ENCODE results near the gene PSAPL1.
"Not testable (repeated sequence)": the region's sequence is repeated elsewhere in the genome, so short reads cannot be mapped to it uniquely, and the experiment has no call there.

The PSAPL1 gene

DNA sequence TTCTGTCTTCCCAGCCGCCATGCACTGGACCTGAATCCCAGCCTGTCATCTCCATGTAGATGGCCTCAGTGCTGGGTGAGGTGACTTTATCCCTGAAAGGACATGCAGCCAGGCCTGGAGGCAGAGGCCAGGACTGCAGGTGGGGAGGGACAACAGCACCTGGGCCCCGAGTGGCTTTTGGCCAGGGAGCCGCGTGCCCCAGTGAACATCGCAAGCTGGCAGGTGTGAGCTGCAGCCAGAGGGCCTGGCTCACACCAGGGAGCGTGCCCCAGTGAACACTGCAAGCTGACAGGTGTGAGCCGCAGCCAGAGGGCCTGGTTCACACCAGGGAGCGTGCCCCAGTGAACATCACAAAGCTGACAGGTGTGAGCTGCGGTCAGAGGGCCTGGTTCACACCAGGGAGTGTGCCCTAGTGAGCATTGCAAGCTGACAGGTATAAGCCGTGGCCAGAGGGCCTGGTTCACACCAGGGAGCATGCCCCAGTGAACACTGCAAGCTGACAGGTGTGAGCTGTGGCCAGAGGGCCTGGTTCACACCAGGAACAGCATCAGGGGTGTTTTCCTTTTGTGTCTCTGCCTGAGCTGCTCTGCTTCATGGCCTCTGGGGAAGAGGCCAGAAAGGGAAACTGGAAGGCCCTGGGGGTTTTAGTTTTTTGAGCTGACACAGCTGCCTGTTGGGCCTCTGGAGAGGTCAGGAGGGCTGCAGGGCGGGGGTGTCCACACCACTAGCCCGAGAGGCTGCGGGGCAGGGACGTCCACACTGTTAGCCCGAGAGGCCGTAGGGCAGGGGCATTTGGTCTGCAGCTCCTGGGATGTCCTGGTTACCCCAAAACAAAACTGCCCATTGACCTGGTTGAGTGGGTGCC is 22.7 kb upstream of the PSAPL1 start:
- TF ChIP-seq, protein P1, sequence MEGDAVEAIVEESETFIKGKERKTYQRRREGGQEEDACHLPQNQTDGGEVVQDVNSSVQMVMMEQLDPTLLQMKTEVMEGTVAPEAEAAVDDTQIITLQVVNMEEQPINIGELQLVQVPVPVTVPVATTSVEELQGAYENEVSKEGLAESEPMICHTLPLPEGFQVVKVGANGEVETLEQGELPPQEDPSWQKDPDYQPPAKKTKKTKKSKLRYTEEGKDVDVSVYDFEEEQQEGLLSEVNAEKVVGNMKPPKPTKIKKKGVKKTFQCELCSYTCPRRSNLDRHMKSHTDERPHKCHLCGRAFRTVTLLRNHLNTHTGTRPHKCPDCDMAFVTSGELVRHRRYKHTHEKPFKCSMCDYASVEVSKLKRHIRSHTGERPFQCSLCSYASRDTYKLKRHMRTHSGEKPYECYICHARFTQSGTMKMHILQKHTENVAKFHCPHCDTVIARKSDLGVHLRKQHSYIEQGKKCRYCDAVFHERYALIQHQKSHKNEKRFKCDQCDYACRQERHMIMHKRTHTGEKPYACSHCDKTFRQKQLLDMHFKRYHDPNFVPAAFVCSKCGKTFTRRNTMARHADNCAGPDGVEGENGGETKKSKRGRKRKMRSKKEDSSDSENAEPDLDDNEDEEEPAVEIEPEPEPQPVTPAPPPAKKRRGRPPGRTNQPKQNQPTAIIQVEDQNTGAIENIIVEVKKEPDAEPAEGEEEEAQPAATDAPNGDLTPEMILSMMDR (IDR thresholded peaks at IDR 0.05; ENCODE audit: extremely low read depth, insufficient read depth, missing control alignments) = no peak
- in situ Hi-C loops (cut with MboI; ENCODE audit: low pct_unique_long_range_greater_than_20kb, low sequenced_read_pairs, unreplicated experiment) = no loop called here
- no peak for DNase-seq (ENCODE audit: low spot score)

DNA sequence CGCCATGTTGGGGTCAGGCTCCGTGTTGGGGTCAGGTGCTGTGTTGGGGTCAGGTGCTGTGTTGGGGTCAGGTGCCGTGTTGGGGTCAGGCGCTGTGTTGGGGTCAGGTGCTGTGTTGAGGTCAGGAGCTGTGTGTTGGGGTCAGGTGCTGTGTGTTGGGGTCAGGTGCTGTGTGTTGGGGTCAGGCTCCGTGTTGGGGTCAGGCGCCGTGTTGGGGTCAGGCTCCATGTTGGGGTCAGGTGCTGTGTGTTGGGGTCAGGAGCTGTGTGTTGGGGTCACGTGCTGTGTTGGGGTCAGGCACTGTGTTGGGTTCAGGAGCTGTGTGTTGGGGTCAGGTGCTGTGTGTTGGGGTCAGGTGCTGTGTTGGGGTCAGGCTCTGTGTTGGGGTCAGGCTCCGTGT is 18.1 kb upstream of the PSAPL1 start:
- DNase-seq (ENCODE audit: low spot score); in situ Hi-C loops (cut with MboI; ENCODE audit: low pct_unique_long_range_greater_than_20kb, low sequenced_read_pairs, unreplicated experiment): not testable (repeated sequence)

DNA sequence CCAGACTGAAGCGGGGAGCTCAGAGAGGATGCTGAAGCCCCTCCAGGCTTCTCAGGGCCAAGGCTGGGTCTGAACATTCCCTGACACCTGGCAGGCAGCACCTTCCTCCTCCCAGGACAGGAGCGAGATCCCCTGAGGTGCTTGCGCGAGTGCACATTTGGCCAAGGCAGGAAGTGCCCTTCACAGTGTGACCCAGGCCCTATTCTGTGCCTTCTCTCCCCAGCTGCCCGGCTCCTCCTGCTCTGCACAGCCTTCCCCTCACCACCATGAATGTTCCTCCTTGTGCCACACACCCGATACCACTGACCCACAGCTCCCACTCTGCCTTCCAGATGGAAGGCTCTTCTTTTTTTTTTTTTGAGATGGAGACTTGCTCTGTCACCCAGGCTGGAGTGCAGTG is 17.1 kb upstream of the PSAPL1 start:
- in situ Hi-C loops (cut with MboI; ENCODE audit: low pct_unique_long_range_greater_than_20kb, low sequenced_read_pairs, unreplicated experiment) = no loop called here

DNA sequence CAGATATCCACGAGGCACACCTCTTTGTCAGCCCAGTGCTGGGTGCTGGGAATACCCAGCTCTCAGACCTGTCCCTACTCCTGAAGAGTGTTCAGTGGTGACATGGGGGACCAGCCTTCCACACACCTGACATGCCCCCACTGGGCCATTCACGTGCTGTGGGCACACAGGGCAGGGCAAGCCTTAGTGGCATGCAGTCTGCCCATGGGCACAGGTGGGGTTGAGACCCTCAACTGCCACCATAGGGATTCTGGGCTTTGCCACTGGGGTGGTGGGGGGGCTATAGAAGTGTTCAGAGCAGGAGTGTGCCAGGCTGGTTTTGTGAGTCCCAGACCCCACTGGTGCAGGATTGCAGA is 16.7 kb upstream of the PSAPL1 start:
- no peak for DNase-seq (ENCODE audit: low spot score)
- TF ChIP-seq, protein P1 (IDR thresholded peaks at IDR 0.05; ENCODE audit: extremely low read depth, insufficient read depth, missing control alignments) = no peak
- in situ Hi-C loops (cut with MboI; ENCODE audit: low pct_unique_long_range_greater_than_20kb, low sequenced_read_pairs, unreplicated experiment) = no loop called here

More for the DNA sequence above, 17.1 kb upstream of the PSAPL1 start:
- no peak for DNase-seq (ENCODE audit: low spot score)
- TF ChIP-seq, protein P1 (IDR thresholded peaks at IDR 0.05; ENCODE audit: extremely low read depth, insufficient read depth, missing control alignments) = no peak

DNA sequence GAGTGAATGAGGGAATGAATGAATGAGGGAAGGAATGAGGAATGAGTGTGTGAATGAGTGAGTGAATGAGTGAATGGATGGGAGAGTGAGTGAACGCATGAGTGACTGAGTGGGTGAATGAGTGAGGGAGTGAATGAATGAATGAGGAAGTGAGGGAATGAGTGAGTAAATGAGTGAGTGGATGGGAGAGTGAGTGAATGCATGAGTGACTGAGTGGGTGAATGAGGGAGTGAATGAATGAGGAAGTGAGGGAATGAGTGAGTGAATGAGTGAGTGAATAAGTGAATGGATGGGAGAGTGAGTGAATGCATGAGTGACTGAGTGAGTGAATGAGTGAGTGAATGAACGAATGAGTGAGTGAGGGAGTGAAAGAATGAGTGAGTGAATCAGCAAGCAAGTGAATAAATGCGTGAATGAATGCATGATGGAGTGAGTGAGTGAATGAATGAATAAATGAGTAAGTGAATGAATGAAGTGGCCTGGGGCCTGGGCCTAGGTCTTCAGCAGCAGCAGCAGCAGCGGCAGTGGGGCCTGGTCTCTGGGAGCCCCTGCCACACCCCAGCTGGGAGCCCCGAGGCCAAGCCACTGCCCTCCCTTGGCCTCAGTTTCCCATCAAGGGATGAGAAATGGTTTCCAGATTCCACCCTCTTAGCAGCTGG is 16.2 kb upstream of the PSAPL1 start:
- TF ChIP-seq, protein P1 (IDR thresholded peaks at IDR 0.05; ENCODE audit: extremely low read depth, insufficient read depth, missing control alignments) = no peak
- in situ Hi-C loops (cut with MboI; ENCODE audit: low pct_unique_long_range_greater_than_20kb, low sequenced_read_pairs, unreplicated experiment) = no loop called here
- no peak for DNase-seq (ENCODE audit: low spot score)

DNA sequence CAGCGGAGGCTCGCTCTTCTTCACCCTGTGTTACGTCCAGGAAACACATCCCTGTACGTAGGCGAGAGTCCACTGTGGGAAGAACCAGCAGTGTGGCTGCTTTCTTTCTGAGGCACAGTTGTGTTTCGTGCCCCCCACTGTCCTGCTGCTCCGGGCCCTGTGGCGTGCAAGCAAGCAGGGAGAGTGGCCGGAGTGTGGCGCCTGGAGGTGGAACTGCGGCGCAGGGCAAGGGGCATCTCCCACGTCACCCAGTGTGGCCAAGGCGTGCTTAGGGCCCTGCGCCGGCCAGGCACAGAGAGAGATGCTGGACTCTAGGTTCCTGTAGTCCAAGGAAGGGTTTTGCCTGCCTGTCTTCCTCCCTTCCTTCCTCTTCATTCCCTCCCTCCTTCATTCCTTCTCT is 13.3 kb upstream of the PSAPL1 start:
- in situ Hi-C loops (cut with MboI; ENCODE audit: low pct_unique_long_range_greater_than_20kb, low sequenced_read_pairs, unreplicated experiment) = no loop called here
- DNase-seq (ENCODE audit: low spot score) = no peak
- TF ChIP-seq, protein P1 (IDR thresholded peaks at IDR 0.05; ENCODE audit: extremely low read depth, insufficient read depth, missing control alignments) = no peak

DNA sequence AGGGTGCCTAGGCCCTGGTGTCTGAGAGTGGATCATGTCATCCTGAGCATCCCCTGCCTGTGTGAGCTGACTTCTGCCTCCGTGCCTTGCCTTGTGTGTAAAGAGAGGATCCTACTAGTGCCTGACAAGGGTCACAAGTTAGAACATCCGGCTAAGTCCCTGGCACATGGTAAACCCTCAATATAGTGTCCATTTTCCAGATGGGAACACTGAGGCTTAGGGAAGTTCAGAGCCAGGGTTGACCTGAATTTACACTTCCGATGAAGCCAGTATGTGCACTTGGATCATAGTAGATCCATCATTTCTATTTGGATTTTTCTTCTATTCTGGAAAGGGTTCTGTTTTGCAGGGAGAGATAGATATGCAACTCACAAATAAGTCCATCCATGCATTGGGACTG is 12.5 kb upstream of the PSAPL1 start:
- in situ Hi-C loops (cut with MboI; ENCODE audit: low pct_unique_long_range_greater_than_20kb, low sequenced_read_pairs, unreplicated experiment) = no loop called here
- no peak for DNase-seq (ENCODE audit: low spot score)
- TF ChIP-seq, protein P1 (IDR thresholded peaks at IDR 0.05; ENCODE audit: extremely low read depth, insufficient read depth, missing control alignments) = no peak
